Stimulated activated CD4-positive, alpha-beta T cell treated with anti-CD3 and anti-CD28 coated beads, Interleukin-12 subunit alpha, Interleukin-12 subunit beta, amount 100 ng/mL, for 4 hours (primary cell): ENCODE data around the gene MIB2.

ENCODE experiments used
- DNase-seq: peaks from one replicate; pipeline ENCODE4 v3.0.0-alpha.2; 2020

Gene MIB2

DNA sequence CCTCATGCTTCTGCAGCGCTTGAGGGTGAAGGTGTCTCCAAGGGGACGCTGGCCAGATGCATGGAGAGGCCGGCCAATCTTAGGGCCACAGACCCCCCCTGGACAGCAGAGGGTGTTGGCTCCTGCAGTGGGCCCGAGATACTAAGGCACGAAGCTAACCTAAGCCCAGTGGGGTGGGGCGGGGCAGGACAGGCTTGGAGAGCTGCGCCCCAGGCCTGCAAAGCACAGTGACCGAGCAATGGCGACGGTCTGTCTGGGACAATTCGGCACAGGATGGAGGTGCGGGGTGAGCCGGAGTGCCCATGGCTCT is 16.6 kb upstream of the MIB2 start:
- no peak for DNase-seq

DNA sequence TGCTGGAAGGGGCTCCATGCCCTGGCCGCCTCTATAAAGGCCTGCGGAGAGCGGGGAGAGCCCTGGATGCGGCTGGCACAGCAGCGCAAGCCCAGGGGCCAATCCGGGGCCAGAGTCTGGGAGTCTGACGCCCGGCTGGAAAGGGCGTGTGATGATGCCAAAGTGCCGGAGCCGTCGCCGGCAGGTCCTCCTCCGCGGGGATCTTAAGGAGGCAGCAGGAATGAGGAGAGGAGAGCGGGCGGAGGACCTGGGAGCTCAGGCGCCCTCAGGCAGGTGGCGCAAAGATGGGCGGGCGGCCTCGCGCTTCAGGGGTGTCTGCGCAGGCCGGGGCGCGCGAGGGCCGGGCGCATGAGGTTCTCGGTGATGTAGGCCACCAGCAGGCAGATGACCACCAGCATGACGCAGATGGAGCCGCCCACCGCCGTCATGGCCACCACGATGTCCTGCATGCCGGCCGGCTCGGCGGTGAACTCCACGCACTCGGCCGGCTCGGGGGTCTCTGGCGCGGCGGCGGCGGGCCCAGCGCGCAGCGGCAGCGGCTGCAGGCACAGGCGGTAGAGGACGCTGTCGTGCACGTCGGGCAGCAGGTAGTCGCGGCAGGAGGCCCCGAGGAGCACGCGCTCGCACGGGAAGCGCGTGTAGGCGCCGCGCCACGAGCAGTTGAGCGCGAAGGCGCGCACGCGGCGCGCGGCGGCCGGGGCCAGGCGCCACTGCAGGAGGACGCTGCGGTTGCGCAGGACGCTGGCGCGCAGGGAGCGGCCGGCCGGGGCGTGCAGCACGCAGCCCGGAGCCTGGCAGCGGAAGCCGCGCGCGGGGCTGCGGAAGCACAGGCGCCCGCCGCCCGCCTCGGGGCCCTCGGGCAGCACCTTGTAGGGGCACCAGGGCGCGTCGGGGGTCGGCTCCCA is 16.0 kb upstream of the MIB2 start:
- DNase-seq = no peak

DNA sequence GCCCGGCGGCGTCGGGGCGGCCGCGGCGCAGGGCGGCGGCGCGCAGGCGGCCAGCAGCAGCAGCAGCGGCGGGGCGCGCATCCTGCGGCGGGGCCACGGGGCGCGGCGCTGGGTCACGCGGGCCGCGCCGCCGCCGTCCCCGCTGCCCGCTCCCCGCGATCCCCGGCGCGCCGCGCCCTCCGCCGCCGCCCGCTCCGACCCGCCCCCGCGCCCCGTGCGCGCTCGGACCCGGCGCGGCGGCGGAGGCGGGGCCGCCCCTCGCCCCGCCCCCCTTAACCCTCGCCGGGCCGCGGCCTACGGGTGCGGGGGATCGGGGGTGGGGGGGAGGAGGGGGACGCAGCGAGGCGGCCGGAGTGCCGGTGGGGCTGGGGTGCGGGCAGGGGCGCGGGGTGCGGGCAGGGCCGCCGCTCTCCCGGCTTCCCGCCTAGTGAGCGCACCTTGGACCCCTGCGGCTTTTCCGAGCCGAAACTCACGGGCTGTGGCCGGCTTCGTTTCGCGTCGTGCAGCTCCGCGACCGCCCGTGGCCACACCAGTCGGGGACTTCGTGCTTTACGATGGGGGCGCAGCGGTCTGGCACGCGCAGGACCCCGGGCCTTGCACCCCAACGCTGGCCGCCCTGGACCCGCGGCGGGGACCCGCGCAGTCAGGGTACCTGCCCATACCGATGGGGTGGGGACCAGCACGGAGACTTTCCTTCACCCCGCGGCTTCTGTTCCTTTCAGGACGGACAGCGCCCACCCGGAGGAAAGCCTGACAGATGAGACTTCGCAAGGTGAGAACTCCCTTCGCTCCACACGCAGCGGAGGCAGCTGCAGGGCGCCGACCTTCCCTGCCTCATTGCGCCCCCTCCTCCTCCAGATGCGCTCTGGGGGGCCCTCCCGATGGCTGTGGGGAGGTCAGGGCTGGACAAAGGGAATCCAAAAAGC is 15.1 kb upstream of the MIB2 start, which contains the start of gene FNDC10:
FNDC10 (minus strand) TSS at position 201 of the 926 bp plus-strand sequence; CDS start at position 81, 120 bp downstream.
- DNase-seq = no peak

DNA sequence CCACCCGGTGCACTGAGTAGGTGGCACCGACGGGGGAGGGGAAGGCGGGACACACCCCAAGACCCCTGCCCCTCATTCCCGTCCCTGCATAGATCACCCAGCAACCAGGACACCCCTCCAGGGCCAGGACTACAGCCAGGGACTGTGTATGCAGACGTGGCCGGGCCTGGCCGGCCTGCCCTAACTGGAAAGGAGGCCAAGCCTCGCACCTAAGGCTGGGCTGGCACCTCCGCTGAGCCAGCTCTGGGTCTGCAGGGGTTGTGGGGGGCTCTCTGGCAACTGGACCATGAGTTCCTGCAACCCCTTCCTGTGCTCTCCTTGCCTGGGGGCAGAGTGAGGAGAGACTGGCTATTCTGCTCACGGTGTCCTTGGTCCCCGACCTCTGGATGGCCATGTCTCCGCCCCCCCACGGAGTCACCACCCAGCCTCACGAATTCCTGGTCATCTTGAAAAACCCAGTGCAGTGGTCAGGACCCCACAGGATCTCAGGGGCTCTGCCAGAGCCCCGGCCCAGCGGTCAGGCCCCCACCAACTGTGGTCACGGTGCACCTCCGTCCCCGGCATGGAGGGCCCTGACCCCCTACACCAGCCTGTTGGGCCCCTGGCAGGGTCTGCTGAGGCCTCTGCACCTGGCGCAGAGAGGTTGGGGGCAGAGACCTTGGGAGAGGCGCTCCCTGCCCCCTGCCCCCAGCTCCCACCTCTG is 14.3 kb upstream of the MIB2 start:
- DNase-seq = no peak

DNA sequence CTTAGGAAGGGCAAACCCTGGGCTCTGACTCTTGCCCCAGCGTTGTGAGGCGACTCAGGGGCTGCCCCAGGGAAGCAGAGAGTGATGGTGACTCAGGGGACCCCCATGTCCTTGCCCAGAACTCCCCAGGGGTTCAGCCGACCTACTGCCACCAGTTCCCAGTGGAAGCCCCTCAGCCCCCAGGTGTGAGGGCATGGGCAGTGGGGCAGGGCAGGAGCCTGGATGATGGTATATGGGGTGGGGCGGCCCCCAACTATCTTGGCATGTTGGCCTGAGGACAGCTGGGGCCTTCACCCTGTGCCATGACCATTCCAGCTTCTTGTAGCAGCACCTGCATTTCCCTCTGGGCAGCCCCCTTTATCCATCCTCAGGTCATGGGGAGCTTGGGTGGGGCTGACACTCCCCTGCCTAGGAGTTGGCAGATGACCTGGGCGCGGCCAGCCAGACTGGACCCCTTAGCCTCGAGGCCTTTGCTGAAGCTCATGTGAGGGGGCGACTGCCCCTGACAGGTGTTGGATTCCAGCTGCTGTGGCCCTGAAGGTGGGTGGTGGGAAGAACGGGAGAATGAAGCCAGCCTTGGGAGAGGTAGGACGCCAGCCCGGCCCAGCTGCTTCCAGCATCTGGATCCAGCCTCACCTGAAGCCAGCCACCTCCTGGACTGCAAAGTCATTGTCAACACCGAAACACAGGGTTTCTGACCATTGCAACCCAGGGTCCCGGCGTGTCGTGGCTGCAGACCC is 13.6 kb upstream of the MIB2 start:
- no peak for DNase-seq

DNA sequence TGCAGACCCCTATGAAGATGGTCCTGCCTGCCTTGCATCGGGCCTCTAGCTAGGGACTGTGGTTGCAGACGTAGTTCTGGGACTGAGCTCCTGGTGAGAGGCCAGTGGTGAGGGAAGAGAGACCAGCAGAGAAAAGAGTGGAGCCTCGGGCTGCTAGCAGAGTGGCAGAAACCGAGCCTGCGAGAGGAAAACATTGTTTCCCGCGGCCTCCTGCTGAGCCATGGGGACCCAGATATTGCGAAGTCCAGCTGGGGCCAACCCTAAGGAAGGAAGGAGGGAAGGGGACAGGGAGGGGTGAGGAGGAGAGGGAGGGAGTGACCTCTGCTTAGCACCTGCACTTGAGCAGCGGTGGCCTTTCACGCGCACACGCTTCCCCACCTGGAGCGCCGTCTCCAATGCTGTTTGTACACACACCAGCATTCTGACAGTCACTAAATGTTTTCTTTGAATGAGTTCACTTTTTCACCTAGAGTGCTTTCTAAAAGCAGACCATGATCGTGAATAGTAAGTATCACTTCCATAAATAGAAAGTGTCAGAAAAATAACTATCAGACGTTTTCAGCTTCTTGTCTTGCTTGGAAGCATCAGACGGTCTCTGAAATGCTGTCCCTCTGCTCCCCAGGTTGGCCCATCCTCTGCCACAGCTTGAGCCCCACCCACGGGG is 12.9 kb upstream of the MIB2 start:
- no peak for DNase-seq

DNA sequence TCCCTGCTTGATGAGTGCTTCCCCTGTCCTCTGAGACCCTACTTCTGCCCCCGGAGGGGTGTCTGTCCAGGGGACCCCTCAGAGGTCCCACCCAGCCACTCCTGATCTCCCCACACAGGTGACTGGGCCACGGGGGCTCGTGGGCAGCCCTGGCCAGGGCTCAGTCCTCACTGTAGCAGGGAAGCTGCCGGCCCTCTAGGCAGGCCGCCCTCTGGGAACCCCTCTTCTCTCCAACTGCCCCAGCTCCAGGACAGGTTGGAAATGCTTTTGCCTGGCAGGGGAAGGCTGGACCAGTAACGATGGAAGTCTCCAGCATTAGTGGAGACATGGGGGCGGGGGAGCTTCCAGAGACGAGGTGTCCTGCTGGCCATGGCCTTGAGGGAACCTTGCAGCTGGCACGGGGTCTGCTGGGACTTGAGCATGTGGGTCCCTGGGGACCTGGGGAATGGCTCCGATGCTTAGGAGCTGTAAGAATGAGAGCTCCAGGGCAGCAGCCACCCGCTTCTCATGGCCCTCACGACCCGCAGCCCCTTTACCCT is 12.3 kb upstream of the MIB2 start:
- DNase-seq = no peak

DNA sequence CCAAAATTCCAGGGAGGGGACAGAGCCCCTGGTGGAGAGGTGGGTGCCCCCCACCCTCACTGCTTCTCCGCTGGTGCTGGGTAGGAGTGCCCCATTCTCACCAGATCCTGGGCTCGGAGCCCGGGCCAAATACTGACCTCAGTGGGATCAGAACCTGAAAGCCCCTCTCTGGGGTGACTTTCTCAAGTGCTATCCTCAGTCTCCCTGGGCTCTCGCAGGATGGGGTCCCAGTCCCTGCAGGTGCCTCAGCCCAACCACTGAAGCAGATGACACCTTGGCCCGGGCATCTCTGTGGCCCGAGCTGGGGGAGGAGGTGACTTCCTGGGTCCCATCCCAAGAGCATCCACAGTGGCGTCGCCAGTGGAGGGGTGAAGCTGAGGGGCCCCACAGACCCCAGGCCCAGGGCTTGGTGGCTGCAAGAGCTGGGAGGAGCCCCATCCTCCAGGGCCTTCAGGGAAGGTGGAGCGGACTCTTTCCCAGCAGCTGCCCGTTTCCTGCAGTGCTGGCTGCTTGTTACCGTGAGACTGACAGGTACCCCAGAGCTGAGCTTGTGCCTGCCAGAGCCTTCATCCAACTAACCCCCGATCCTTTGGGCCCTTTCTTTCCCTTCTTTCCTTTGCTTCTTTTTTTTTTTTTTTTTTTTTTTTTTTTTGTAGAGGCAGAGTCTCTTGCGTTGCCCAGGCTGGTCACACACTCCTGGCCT is 11.5 kb upstream of the MIB2 start:
- DNase-seq = no peak

DNA sequence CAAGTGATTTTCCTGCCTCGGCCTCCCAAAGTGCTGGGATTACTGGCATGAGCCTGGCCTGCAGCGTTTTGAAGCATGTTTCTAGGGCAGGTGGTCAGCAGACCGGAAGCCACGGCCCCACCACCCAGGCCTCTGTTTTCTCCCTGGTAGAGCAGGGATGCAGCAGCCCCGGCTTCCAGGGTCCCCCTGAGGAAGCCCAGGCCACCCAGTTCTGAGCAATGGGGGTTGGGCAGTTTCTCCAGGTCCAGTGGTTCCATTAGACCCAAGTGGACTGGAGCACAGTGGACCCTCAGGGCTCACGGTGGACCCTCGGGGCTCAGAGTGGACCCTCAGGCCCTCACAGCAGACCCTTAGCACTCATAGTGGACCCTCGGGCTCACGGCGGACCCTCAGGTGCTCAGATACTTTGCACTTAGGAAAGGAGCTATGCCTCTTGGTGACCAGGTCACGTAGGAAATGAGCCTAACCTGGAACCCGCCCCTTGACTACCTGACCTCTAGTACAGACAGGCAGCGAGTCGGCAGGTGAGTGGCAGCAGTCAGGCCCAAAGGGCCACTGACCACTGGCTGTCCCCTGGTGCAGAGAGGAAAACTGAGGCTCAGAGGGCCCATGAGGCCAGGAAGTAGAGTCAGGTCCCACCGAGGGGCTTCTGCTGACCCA is 10.8 kb upstream of the MIB2 start:
- no peak for DNase-seq

DNA sequence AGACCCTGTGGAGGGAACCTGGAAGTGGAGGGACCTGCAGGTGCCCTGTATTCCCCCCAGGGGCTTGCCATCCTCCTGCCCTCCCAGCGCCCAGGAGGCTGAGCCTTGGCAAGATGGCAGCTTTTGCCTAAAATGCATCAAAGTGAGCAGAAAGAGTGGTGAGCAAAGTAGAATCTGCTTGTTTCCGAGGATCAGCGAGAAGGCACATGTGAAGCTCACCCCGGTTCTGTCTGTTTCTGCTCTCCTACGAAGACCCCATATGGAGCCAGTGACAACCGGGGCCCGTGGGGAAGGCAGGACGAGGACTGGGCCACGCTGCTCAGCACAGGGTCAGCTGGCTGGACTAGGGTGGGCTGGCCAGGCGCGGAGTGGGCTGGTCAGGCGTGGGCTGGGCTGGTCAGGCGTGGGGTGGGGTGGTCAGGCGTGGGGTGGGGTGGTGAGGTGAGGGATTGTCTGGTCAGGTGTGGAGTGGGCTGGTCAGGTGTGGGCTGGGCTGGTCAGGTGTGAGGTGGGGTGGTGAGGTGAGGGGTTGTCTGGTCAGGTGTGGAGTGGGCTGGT is 10.2 kb upstream of the MIB2 start:
- DNase-seq = no peak

DNA sequence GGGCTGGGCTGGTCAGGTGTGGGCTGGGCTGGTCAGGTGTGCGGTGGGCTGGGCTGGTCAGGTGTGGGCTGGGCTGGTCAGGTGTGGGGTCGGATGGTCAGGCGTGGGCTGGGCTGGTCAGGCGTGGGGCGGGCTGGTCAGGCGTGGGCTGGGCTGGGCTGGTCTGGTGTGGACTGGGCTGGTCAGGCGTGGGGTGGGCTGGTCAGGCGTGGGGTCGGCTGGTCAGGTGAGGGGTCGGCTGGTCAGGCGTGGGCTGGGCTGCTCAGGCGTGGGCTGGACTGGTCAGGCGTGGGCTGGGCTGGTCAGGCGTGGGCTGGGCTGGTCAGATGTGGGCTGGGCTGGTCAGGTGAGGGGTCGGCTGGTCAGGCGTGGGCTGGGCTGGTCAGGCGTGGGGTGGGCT is 9.6 kb upstream of the MIB2 start:
- DNase-seq = no peak

DNA sequence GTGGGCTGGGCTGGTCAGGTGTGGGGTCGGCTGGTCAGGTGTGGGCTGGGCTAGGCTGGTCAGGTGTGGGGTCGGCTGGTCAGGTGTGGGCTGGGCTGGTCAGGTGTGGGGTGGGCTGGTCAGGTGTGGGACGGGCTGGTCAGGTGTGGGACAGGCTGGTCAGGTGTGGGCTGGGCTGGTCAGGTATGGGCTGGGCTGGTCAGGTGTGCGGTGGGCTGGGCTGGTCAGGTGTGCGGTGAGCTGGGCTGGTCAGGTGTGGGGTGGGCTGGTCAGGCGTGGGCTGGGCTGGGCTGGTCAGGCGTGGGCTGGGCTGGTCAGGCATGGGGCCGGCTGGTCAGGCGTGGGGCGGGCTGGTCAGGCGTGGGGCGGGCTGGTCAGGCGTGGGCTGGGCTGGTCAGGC is 9.1 kb upstream of the MIB2 start:
- DNase-seq = no peak

DNA sequence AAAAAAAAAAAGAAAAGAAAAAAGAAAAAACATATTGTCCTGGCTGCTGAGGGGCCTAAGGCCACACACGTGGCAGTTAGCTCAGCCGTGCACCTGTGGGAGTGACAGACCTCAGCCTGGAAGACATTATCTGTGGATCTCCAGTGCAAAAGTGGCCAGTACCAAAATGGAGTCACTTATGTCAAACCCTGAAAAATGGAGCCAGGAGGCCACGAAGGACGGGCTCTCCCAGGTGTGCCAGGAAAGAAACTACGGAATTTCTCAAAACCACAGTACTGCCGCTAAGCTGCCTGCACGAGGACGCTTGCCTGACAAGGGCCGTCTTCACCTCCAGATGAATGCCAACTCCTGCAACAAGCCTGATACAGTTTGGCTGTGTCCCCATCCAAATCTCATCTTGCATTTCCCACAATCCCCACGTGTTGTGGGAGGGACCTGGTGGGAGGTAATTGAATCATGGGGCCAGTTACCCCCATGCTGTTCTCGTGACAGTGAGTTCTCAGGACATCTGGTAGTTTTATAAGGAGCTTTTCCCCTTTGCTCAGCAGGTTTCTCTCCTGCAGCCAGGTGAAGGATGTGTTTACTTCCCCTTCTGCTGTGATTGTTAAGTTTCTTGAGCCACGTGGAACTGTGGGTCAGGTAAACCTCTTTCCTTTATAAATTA is 5.3 kb upstream of the MIB2 start:
- no peak for DNase-seq

DNA sequence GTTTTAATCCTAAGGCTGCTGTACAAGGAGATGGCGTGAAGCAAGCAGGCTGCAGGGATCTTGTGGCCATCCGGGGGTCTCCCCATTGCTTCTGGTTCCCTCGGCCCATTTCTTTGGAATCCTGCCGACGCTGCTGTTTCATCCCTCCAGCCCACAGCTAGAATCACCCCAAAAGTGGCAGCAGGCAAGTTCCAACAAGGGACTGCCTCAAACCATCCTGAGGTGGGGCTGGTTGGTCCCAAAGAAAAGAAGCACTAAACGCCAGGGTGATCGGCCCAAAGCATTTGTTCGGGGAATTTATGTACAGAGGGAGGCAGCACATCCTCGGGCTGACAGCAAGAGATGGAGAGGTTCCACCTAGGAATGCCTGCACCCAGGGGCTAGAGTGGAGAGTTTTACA is 4.5 kb upstream of the MIB2 start:
- DNase-seq = no peak

DNA sequence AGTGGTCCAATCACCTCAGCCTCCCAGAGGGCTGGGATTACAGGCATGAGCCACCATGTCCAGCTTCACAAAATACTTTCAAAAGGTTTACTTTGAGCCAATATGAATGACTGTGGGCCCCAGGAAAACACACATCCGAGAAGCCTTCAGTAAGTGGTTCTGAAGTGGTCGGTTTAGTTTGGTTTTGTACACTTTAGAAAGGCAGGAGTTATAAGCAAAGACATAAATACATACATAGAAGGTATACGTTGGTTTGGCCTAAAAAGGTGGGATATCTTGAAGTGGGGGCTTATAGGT is 3.2 kb upstream of the MIB2 start:
- DNase-seq = no peak

DNA sequence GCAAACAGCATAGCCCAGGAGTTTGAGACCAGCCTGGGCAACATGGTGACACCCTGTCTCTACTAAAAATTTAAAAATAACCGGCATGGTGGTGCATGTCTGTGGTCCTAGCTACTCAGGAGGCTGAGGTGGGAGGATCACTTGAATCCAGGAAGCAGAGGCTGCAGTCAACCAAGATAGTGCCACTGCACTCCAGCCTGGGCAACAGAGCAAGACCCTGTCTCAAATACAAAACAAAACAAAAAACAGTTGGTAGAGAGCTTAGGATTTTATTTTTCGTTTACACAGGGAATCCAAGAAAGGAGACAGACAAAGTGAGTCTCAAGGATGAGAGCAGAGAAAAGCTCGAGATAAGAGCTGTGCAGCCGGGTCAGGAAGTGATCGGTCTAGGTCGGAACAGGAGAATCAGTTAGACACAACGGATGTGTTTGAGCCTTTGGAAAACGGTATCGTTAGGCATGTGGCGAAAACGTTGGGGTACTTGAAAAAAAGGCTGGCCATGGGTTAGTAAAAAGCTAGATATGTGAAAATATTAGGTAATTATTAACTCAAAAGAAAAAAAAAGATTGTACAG is 1.7 kb upstream of the MIB2 start:
- DNase-seq = no peak

DNA sequence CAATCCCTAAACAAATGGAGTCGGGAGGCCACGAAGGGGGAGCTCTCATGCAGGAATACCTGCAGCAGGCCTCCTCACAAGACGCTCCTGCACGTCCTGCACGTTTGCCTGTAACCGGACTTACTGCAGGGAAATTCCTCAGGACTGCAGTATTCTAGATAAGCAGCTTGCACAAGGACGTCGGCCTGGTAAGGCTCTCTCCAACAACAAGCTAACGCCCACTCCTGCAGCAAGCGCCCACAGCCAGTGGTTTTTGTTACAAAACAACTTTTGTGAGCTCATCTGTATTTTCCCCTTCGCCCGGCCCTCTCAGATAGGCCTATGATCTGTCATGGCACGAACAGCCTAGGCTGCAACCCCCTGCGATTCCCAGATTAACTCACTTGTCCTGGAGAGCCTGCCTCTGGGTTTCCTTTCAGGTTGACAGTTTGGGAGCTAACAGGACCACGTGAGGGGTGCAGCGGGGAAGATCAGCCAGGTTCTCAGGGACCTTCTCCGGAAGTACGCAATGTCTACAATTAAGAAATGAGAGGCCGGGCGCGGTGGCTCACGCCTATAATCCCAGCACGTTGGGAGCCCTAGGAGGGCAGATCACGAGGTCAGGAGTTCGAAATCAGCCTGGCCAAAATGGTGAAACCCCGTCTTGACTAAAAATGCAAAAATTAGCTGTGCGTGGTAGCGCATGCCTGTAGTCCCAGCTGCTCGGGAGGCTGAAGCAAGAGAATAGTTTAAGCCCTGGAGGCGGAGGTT is 921 bp upstream of the MIB2 start:
- peak; percentile 41 for DNase-seq

DNA sequence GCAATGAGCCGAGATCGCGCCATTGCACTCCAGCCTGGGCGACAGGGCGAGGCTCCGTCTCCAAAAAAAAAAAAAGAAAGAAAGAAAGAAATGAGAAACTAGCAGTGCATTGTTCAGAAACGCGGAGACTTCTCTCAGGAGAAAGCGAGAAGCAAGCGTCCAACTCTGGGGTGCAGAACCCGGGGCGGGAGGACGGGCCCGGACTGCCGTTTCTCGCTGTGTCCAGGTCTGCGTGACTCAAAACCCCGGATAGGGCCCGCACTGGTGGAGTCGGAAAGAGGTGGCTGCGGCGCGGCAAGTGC is 395 bp upstream of the MIB2 start:
- no peak for DNase-seq
